DMS 273 treated with DMSO at 0.1 percent for 48 hours (cell line): ENCODE results near the gene MSMB.
"Not testable (repeated sequence)": the region's sequence is repeated elsewhere in the genome, so short reads cannot be mapped to it uniquely, and the experiment has no call there.

Source experiments
- DNase-seq: peaks from one replicate; lab custom pipeline; 2025; lab: John Stamatoyannopoulos, UW

MSMB gene

DNA sequence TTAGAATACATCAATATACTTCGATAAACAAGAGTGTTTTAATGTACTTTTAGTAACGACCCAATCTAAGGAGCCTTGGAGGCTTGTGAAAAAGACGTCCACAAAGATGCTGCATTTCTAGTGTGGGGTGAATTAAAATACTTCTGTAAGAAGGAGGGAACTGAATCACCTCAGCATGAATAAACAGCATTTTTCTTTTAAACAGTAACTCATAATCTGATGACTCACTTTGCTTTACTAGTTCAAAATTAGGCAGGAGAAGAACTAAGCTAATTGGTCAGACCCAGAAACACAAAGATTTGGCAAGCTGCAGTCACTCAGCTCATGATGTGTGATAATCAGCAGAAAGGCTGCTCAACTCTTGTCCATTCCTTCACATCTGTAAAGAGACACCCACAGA lies 39.9 kb downstream of the MSMB start:
- no peak for DNase-seq

GRCh38 chr10:46005383-46005782 lies 40.7 kb downstream of the MSMB start:
- DNase-seq, result no peak

DNA sequence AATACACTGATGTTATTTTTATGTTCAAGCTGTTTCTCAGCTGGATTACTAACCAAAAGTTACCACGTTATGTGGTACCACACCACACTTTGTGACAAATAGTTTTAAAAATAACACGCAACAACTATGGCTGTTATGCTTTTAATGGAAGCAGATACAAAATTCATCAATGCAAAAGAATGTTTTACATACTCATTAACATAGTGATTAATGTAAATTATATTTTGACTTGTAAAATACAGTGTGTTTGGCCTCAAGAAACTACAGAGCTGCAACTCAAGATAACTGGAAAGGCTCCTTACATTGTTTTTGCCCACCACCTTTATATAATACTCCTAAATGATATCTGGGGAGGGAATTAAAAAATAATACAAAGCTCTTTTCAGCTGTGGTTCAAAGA lies 41.1 kb downstream of the MSMB start:
- no peak for DNase-seq

- no peak for DNase-seq
These were observed 43.0 kb downstream of the MSMB start for GRCh38 chr10:46002916-46003693.

GRCh38 chr10:46002189-46002687 lies 43.8 kb downstream of the MSMB start:
- DNase-seq, result not testable (repeated sequence)

DNA sequence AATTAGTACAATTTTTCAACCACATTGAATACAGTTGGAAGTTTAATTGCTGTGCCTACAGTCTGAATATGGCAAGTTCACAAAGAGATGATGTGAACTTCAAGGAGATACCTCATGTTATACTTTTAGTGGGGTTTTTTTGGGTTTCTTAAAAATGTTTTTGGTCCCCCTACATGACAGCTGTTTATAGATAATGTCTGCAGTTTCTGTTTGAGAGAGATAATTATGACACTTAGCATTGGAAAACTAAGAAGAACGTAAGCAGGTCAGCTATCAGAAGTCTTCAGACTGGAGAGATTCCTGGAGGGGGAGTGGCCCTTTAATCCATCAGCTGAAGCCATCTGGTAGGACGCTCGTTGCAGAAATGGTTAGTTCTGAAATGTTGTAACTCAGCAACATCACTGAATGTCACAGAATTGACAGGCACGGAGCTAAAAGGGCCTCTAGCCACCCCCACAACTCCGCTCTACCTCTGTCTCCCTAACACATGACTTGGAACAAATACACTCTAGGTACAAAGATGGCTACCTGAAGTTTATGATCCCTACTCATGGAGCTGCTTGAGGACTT lies 44.8 kb downstream of the MSMB start:
- no peak for DNase-seq

DNA sequence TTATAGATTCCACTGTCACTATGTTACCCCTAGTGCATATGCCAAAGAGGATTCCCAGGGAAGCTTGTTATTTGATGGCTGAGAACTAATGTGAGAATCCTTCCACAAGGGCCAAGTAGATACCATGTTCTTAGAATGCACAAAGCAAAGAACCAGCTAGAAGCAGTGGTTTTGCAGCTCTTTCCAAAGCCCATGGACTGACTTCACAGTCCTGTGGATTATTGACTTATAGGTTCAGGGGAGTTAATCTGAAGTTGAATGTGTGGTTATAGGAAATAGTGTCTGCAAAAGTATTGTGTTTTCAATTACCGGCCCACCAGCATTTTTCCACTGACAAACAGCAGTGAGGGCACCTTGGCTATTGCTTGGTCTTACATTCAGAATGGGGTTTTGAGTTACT lies 45.5 kb downstream of the MSMB start:
- no peak for DNase-seq

DNA sequence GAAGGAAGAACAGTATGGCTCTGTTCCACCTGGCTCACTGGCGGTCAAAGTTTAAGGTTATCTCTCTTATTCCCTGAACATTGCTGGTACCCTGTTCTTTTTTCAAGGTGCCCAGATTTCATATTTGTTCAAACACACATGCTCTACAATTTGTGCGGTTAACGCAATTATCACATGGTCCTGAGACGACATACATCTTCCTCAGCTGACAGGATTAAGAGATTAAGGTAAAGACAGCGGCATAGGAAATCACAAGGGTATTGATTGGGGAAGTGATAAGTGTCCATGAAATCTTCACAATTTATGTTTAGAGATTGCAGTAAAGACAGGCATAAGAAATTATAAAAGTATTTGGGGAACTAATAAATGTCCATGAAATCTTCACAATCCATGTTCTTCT lies 46.1 kb downstream of the MSMB start:
- DNase-seq, result not testable (repeated sequence)

- DNase-seq, result no peak
These were observed 47.9 kb downstream of the MSMB start for GRCh38 chr10:45997994-45998763.

DNA sequence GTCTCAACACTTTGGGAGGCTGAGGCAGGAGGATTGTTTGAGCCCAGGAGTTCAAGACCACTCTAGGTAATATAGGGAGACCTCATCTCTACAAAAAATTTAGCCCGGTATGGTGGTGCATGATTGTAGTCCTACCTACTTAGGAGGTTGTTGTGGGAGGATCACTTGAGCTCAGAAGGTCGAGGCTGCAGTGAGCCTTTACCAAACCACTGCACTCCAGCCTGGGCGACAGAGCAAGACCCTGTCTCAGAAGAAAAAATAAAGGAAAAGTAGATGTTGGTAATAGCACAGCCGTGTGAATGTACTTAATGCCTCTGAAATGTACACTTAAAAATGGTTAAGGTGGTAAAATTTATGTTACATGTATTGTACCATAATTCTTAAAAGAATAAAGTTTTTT lies 48.5 kb downstream of the MSMB start:
- no peak for DNase-seq

GRCh38 chr10:45985590-45985989 lies 60.5 kb downstream of the MSMB start:
- DNase-seq, result not testable (repeated sequence)

DNA sequence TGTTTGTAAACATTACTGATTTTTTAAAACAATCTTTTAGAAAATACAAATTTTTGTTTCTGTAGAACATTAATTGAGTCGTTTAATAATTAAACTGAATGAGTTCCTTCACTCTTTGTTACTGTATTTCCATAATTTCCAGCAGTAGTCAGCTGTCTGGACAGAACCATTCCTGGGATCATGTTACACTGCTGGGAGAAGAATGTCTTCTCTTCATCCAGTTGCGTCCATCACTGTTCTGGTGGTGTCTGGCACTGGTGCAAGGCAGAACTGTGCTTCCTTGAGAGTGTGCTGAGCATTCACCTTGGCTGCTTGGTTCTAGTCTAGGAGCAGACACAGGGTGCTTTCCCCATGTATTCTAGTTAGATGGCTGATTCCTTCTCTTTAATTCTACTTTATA lies 61.6 kb downstream of the MSMB start:
- DNase-seq, result not testable (repeated sequence)

GRCh38 chr10:45983538-45984186 lies 62.4 kb downstream of the MSMB start:
- not testable (repeated sequence) for DNase-seq
